ENCODE measurements around the gene MISP. TPM values are rescaled to one million over a fixed set of nuclear protein-coding genes. Genes with fewer than 3 reads are reported as not detected.

MISP gene
- polyA plus RNA-seq, 2 of the 4 experiments (the other 2 are of a cell fraction) = 46.5 to 62.7 TPM

GRCh38 chr19:784541-784940, 33.6 kb downstream of the MISP start (continued):
- TF ChIP-seq ZC3H11A (IDR thresholded peaks at IDR 0.05) (no peak), HES2 (IDR thresholded peaks at IDR 0.05) (no peak), GATA3 (IDR thresholded peaks at IDR 0.05; ENCODE audit: borderline replicate concordance) (no peak)

GRCh38 chr19:787536-787935, 36.6 kb downstream of the MISP start:
- Histone ChIP-seq H3K4me1 (peaks cover 28% of the 10 kb centered on the region), H3K4me2 (no peak overlapping the region), H3K9me3 (no peaks in the 10 kb centered on the region), H3K27ac (peak overlapping the region in 1 of 2 experiments; percentile 61; a peak in 2 of 6 replicates), H3K4me3 (no peak overlapping the region)
- no peak for FAIRE-seq
- TF ChIP-seq CBX8 (IDR thresholded peaks at IDR 0.05) = no peak
- TF ChIP-seq CBX2 (IDR thresholded peaks at IDR 0.05; ENCODE audit: borderline replicate concordance, low read depth) = no peak
- no peak for TF ChIP-seq TFCP2L1 (CRISPR knock-in tag; IDR thresholded peaks at IDR 0.05)
- TF ChIP-seq ZC3H11A (IDR thresholded peaks at IDR 0.05) = no peak
- TF ChIP-seq ZSCAN20 (CRISPR knock-in tag; IDR thresholded peaks at IDR 0.05) = no peak
- no peak for TF ChIP-seq REST (IDR thresholded peaks at IDR 0.05)
- no peak for DNase-seq (ENCODE audit: low read depth in 1 of 2, low spot score in 1 of 2)
- 93% methylated on average over 10 of the region's 16 CpGs for WGBS (ENCODE audit: missing lambda C conversion rate)
- CTCF ChIA-PET = interaction anchor here (1.4 kb wide), 1 partner anchor 13 kb away, joined by 3 read pairs; no protein-coding TSS in a partner anchor
- POLR2A ChIA-PET = no interaction called here
- no peak for ATAC-seq

GRCh38 chr19:788686-788982, 37.7 kb downstream of the MISP start:
- H3K4me1 ChIP-seq = peaks cover 29% of the 10 kb centered on the region
- no peaks in the 10 kb centered on the region for H3K9me3 ChIP-seq
- POLR2A ChIA-PET = no interaction called here
- no peak; a peak in 1 of 6 replicates for ATAC-seq
- TF ChIP-seq RARB (CRISPR knock-in tag; IDR thresholded peaks at IDR 0.05) = no peak
- no peak for TF ChIP-seq JUN (IDR thresholded peaks at IDR 0.05)
- WGBS (ENCODE audit: missing lambda C conversion rate) = 90% methylated on average over 3 of the region's 11 CpGs
- H3K4me2 ChIP-seq = 0 out of 3 replicates have a peak overlapping the region, but pooled peaks have one; percentile 19
- H3K4me3 ChIP-seq = no peak overlapping the region
- CTCF ChIA-PET = interaction anchor here (1.4 kb wide), 1 partner anchor 14 kb away, joined by 3 read pairs; no protein-coding TSS in a partner anchor
- H3K27ac ChIP-seq = peak overlapping the region in 1 of 2 experiments; percentile 93; a peak in 3 of 6 replicates
- no peak for DNase-seq (ENCODE audit: low read depth in 1 of 2, low spot score in 1 of 2)
- FAIRE-seq = no peak

GRCh38 chr19:788983-789700, 38.2 kb downstream of the MISP start:
- CTCF ChIA-PET = interaction anchor here (0.6 to 1.2 kb wide), 2 partner anchors 19 to 68 kb away, joined by 3 to 4 read pairs; no protein-coding TSS in a partner anchor

More at GRCh38 chr19:788983-789700, 38.2 kb downstream of the MISP start:
- peaks cover 29% of the 10 kb centered on the region for H3K4me1 ChIP-seq
- no peak overlapping the region for H3K4me3 ChIP-seq
- peak; percentile 3 to 31; a peak in 3 of 6 replicates for ATAC-seq
- H3K4me2 ChIP-seq = peak overlapping the region; percentile 24; the same call in 1 of the 3 replicates
- WGBS (ENCODE audit: missing lambda C conversion rate) = 74% methylated on average over 31 of the region's 33 CpGs
- no peak for FAIRE-seq
- POLR2A ChIA-PET = no interaction called here
- TF ChIP-seq MAZ (IDR thresholded peaks at IDR 0.05; ENCODE audit: borderline replicate concordance, low read depth, low read length) (no peak), EHF (CRISPR knock-in tag; IDR thresholded peaks at IDR 0.05) (no peak), RNF2 (IDR thresholded peaks at IDR 0.05; ENCODE audit: borderline replicate concordance, low read depth) (no peak), FOSB (CRISPR knock-in tag; IDR thresholded peaks at IDR 0.05) (no peak), FOXS1 (CRISPR knock-in tag; IDR thresholded peaks at IDR 0.05) (no peak), BCL3 (IDR thresholded peaks at IDR 0.05) (no peak), KDM5A (IDR thresholded peaks at IDR 0.05) (no peak), TP53 (CRISPR knock-in tag; IDR thresholded peaks at IDR 0.05) (no peak), FOSL2 (IDR thresholded peaks at IDR 0.05) (no peak), FOSL2 (CRISPR knock-in tag; IDR thresholded peaks at IDR 0.05) (no peak)
- TF ChIP-seq, protein P1, sequence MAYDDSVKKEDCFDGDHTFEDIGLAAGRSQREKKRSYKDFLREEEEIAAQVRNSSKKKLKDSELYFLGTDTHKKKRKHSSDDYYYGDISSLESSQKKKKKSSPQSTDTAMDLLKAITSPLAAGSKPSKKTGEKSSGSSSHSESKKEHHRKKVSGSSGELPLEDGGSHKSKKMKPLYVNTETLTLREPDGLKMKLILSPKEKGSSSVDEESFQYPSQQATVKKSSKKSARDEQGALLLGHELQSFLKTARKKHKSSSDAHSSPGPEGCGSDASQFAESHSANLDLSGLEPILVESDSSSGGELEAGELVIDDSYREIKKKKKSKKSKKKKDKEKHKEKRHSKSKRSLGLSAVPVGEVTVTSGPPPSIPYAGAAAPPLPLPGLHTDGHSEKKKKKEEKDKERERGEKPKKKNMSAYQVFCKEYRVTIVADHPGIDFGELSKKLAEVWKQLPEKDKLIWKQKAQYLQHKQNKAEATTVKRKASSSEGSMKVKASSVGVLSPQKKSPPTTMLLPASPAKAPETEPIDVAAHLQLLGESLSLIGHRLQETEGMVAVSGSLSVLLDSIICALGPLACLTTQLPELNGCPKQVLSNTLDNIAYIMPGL (CRISPR knock-in tag; IDR thresholded peaks at IDR 0.05; ENCODE audit: borderline replicate concordance) = no peak
- no peaks in the 10 kb centered on the region for H3K9me3 ChIP-seq
- peak overlapping the region; percentile 56 to 93; a peak in 5 of 6 replicates for H3K27ac ChIP-seq
- DNase-seq (ENCODE audit: low read depth in 1 of 2, low spot score in 1 of 2) = no peak
